T-helper 1 cell treated with Interleukin-12 subunit alpha and Interleukin-12 subunit beta and Interleukin-4 antibody, amounts not matched to agents 30 ng/mL and 1 ng/mL, for 36 hours (primary cell): ENCODE data around the gene VSTM2B. TPM values are rescaled to one million over a fixed set of nuclear protein-coding genes. Genes with fewer than 3 reads are reported as not detected.

Experiments used
- intact Hi-C: fragments of 100-400 bp; cut with micrococcal nuclease; formaldehyde crosslinking; loops from one replicate; pipeline ENCODE4 v1.15.1; 2024
- total RNA-seq: library from RNA; stranded (reverse); gene quantifications from 2 replicates; pipeline ENCODE4 v1.2.3, GENCODE V29; 2022

Gene VSTM2B
- total RNA-seq, 1 donor from 2014 or later: not detected

DNA sequence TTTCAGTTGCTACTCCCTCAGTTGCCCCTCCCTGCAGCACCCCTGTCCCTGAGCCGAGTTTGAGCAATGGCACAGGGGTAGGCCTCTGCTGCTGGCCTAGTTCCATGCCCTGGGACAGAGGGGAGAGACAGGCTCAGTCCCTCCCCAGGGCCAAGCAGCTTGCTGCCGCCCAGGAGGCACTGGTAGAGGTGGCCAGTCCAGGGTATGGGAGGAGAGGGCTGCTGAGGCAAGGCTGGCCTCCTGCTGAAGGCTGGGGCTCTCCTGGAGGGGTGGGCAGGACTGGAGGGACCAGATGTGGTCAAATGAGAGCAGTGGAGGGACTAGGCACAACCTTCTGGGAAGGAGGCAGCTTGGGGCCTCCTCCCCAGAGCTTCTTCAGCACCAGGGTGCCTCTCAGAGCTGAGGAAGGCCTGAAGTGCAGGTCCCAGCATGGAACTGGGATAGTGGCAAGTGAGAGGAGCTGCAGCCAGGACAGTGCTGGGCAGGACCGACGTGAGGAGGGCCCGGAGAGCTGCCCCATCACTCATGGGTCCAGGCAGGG is 29.8 kb upstream of the VSTM2B start:
- intact Hi-C loops: no loop called here

DNA sequence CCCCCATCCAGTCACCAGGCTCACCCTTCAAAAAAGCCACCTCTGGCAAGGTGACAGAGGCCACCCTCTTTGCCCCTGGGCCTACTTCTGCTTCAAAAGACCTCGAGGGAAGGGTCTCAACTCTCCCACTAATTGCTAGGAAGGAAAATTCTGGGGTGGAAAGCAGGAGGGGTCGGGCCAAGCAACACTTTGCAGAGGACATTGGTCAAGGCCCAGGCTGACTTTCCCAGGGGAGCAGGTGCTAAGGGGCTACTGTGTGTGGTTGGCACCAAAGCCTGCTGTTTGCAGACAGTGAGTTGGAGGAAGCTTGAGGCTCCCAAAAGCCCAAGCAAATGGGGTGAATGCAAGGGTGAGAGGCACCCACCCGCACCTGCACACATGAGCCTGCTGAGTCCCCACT is 28.6 kb upstream of the VSTM2B start:
- intact Hi-C loops: no loop called here

DNA sequence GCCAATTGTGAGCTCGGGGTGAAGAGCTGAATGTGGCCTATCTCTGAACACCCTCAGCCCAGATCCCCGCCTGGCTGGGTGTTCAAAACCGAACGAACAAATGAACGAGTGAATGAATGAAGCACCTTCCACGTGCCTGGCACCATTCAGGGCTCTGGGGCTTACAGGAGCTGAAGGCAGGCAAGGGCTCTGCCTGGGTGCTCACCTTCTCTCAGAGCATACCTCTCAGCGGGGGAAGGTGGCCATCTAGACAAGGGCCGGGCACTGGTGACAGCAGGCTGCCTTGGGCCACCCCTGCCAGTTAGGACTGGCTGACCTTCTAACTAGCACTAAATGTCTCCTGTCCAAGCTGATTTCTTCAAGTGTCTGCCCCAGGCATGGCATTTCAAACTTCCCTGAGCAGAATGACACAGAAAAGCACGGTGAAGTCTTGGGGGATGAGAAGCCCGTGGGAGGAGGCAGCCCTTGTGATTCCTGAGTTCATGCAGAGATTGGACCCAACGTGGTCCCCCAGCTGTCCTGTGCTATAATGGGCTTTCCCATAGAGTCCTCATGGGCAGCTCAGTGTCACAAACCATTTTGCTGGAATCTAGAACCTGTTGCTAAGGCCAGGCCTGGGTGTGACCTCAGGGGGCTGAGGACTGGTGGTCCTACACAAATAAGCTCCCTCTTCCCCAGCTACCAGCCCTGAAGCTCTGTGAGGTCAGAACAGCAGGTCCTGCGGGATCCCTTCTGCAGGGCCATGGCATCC is 27.9 kb upstream of the VSTM2B start:
- intact Hi-C loops: no loop called here

DNA sequence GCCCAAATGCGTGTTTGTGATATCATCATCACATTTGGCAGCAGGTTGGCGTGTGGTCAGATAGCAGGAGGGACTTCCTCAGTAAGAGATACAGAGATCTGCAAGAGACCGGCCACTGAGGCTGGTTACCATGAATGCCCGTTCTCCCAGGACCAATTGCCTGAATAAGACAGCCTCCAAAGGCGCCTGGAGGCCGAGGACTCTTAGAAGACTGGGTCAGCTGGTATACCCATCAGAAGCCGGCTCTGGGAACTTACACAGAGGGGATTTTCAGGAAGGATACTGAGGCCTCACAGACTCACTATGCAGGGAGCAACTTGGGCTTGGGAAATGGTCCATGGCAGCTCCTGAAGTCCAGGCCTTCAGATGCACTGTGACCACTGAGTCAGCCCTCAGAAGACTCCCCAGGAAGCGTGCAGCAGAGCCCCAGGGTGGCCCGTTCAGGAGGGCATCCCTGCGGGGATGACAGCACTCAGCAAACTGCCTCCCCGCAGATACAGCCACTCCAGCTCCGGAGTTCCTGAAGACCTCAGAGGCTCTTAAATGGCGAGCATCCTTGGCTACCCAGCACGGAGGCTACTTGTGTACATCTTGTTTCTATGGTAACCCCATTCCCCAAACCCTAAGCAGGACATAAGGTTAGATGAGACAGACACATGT is 26.4 kb upstream of the VSTM2B start:
- intact Hi-C loops: no loop called here

DNA sequence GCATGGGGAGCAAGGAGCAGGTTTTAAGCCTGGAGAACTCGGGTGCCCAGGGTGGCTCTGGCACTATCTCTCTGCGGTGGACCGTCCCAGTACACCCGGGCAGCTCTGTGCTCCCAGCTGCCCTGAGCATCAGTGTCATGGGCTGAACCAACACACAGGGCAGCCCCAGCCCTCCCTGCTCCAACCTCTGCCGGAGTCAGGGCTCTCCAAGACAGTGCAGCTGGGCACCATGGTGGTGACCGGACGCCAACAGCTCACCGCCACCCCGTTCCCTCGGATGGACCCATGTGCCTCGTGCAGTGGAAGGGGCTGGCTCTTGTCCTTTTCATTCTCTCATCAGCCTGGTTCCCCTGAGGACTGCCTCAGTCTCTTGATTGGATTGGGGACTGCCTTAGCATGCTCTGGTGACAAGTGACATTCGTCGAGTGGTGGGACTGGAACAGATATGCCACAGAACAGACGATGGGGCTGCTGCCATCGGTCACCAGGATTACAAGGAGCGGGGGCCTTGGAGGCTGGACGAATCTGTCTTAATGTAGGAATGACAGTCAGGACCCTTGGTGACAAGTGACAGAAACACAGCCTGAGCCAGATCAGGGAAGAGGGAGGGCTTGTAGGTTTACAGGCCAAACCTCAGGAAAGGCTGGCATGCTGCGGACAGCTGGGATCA is 25.7 kb upstream of the VSTM2B start:
- intact Hi-C loops: no loop called here

DNA sequence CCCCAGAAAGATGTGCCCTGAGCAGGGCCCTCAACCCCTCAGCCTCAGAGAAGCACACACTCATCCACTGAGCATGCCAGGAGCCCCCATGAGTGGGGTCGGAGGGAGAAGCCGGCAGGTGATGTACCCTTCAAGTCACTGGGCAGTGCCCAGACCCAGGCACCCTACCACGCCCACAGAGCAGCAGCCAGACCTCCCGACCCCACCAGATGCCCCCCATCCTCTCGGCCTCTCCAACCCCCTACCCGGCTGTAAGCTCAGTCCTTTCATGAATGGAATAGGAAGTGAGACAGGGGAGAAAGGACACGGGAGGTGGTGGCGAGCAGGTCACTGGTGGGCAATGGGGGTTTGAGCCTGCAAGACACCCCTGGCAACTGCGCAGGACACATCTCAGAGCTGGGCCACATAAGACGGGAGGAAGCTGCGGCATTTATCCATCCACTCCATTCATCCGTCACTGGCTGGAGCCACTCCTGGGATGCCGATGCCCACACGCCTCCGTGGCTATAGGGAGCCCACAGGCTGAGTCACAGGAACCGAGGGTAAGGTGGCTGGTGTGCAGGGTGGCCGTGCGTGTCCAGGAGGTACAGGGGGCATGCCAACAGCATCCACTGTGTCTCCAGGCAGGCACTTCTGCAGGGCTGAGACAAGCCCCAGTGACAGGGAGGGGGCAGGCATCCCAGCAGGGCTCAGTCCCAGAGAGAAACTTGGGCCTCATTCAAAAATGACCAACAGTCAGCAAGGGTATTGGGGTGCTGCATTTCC is 23.8 kb upstream of the VSTM2B start:
- intact Hi-C loops: no loop called here

DNA sequence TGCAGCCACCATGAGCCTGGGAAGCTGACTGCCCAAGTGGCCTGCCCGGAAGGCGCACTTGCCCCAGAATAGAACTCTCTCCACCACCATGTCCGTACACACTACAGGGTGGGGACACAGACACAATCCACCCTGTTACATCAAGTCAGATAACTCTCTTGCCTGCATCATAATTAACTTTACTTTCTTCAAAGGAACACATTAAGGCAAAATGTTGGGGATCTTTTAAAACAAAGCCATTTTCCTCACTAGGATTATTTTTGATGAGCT is 23.3 kb upstream of the VSTM2B start:
- intact Hi-C loops: no loop called here

DNA sequence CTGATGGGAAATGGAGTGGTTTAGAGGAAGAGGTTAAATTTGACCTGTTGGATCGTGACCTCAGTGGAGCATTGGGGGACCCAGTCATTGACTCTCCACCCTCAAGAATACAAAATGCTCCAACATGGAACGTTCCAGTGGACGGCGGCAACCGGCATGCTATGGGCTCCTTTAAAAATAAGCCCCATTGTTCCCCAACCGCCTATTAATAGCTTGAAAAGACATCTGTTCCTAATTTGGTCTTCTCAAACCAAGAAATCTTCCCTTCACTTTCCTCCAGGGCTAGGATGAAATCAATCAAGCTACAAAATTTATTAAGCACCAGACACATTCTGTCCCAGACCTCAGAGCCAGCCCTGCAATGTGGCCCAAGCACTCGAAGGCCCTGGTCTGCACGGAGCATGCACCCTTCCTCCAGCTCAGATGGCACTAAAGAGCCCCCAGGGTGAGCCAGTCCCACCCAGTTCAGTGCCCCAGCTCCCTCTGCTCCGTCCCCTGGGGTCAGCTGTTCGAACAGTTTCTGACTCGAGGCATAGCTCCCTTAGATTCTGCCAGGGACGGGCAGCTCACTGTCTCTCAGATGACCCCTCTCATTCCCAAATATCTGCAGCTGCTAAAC is 22.5 kb upstream of the VSTM2B start:
- intact Hi-C loops: no loop called here

DNA sequence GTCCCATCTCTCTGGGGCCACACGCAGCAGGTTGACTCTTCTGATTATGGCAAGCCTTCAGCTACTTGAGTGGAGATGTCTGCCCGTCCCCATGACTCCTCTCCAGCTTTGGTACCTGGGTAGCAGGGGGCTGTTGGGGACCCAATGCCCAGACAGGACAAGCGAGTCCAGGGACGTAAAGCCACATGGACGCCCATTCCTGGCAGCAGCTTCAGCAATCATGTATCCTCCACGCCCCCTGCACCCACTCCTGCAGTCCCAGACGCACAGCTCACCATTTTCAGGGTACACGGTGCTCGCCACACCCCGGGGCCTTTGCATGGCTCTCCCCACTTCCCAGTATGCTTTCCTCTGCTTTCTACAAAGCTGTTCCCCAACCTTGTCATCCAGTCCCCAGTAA is 22.0 kb upstream of the VSTM2B start:
- intact Hi-C loops: no loop called here

DNA sequence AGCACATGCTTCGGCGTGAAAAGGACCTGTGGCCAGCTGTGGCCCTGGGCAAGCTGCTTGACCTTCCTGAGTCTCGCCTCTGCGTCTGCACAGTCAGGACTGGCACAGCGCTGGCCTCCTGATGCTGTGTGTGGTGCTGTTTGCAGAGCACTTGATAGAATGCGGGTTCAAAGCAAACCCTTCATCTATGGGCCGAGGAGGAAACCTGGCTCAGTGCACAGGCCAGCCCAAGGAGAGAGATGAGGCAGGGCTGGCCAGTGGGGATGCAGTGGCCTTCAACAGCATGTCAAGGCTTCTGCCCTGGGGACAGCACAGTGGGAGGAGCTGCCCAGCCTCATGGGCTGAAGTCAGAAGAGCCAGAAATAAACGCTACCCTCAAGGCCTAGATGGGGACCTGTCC is 21.3 kb upstream of the VSTM2B start:
- intact Hi-C loops: no loop called here

DNA sequence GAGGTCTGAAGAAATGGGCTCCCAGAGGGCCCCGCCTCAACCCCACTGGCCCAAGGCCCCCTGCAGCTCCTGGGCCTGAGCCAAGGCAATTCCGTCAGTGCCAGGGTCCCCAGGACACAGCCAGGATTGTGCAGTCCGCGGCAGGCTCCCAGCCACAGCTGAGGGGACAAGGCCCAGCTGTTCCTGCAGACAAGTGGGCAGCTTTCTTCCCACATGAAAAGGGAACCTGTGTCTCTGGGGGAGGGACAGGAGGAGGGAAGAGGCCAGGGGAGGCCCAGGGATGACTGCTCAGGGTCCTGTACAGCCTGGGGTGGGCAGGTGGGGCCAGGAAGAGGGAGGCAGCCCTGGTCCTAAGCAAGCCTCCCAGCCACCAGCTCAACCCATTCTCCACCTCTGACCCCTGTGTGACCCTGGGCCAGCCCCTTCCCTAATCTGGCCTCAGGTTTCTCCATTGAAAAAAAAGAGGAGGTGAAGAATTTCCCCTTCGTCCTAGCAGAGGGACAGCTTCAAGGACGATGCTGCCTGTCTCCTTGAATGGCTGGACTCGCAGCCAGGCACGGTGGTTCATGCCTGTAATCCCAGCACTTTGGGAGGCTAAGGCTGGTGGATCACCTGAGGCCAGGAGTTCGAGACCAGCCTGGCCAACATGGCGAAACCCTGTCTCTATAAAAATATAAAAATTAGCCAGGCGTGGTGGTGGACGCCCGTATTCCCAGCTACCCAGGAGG is 20.5 kb upstream of the VSTM2B start:
- intact Hi-C loops: no loop called here

DNA sequence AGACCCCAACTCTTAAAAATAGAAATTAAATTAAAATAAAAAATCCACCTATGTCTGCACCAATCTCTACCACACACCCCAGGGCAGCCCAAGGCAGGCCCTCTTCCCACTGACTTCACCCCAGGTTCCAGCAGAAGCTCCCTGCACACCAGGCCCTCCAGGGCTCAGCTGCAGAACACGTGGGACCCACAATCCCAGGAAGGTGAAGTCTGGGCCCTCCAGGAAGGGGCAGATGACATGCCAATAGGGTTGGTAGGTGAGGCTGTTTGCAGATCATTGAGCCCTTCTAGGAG is 19.2 kb upstream of the VSTM2B start:
- intact Hi-C loops: no loop called here

DNA sequence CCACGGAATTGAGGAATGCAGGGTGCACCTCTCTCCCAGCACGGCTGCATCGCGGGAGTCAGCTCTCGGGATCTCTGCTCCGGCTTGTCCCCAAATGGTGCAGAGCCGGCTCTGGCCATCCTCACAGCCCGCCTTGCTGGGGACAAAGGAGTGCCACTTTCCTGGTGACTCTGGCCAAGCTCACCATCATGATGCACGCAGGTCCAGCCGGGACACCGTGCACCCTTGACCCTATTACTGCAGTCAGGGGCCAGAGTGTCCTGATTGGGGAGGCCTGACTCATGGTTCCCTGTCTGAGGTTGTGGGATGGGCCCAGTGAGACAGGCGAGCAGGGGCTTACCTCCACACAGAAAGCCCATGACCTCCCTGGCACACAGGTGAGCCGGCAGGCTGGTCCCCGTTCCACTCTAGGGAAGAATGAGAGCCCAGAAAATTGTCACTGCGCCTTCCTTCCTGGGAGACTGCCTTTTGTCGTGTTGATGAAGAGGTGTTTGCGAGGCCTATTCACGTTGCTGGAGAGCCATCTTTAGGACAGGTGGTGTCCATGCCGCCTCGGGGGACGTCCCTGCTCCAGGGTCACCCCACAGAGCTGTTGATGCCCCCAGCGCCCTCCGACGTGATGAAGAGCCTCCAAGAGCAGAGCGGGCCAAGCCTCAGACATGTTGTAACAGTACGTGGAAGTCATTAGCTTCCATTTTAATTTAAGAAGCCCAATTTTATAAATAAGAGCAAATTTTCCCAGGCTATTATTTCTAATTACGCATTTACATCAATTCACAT is 18.5 kb upstream of the VSTM2B start:
- intact Hi-C loops: no loop called here

DNA sequence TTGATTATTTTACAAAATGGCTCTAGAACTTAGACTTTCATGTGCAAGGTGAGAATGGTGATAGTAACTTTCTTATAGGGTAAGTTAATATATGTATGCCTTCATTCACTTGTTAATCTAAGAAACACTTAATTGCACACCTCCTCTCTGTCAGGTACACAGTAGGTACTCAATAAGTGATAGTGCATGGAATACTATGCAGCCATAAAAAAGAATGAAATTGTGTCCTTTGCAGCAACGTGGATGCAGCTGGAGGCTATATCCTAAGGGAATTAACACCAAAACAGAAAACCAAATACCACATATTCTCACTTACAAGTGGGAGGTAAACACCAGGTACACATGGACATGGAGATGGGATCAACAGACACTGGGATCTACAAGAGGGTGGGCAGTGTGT is 17.6 kb upstream of the VSTM2B start:
- intact Hi-C loops: no loop called here

DNA sequence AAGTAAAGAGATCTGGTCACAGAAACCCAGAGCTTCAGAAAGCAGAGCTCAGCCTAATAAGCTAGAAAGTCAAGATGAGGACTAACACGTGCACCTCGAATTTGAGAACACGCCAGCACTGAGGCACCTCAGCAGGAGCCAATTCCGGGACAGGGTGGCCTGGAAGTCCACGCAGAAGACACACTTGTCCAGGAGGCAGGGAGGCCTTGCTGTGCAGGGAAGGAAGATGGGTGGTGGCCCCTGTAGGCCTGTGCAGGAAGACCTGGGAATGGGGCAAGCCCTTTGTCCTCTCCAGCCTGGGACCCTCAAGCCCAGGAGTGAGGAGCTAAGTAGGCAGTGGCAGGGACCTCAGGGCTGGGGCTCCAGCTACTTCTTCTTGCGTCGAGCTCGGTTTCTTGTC is 16.3 kb upstream of the VSTM2B start:
- intact Hi-C loops: no loop called here

DNA sequence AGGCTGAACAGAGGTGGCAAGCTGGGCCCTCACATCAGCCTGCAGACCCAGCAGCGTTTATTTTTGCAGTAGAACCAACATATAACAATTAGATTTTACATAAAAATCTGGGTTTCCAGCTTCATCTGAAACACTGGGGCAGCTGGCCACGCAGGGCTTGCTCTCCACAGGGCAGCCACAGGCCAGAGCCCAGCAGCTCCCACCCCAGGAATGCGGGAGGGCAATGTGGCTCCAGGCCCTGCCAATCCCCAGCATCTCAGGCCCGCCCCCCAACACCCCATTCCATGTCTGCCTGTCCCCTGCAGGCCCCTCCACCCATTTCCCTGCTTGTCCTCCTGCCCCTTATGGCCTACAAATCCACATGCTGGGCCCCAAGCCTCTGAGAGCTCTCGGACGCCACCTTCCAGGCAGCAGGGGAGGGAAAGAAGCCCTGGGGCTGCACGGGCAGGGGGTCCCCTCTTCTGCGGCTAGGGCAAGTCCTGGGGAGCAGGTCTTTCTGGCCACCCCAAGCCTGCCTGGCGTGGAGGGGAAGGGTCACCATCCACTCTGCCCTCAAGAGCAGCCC is 15.0 kb upstream of the VSTM2B start:
- intact Hi-C loops: no loop called here

DNA sequence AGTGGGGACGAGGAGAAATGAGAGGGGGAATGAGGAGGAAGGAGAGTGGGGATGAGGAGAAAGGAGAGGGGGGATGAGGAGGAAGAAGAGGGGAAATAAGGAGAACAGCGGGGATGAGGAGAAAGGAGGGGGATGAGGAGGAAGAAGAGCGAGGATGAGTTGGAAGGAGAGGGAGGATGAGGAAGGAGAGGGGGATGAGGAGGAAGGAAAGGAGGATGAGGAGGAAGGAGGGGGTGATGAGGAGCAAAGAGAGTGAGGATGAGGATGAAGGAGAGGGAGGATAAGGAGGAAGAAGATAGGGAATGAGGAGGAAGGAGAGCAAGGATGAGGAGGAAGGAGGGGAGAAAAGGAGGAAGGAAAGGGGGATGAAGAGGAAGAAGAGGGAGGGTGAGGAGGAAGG is 14.0 kb upstream of the VSTM2B start:
- intact Hi-C loops: no loop called here

DNA sequence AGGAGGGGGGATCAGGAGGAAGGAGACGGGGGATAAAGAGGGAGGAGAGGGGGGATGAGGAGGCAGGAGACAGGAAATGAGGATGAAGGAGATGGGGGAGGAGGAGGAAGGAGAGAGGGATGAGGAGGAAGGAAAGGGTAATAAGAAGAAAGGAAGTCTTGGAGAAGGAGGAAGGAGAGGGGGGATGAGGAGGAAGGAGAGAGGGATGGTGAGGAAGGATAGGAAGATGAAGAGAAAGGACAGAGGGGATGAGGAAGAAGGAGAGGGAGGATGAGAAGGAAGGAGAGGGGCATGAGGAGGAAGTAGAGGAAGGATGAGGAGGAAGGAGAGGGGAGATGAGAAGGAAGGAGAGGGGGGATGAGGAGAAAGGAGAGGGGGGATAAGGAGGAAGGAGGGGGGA is 13.0 kb upstream of the VSTM2B start:
- intact Hi-C loops: no loop called here

DNA sequence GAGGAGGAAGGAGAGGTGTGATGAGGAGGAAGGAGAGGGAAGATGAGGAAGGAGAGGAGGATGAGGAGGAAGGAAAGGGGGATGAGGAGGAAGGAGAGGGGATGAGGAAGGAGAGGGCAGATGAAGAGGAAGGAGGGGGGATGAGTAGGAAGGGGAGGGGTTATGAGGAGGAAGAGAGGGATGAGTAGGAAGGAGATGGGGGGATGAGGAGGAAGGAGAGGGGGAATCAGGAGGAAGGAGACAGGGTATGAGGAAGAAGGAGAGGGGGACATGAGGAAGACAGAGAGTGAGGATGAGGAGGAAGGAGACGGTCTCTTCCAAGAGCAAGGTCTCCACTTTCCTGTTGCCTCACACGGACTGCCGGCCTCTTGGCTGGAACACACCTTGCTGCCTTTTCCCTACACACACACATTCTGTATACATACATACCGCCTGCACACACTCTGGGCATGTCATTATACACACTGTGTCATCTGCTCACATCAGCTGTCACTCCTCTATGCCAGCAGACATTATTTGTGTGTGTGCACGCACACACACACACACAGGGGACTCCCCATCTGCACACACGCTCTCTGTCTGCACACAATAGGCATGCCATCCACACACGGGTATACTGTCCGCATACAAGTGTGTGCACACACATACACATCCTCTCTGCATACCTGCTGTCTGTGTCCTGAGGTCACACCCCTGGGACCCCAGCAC is 11.1 kb upstream of the VSTM2B start:
- intact Hi-C loops: no loop called here
